ENCODE measurements around the gene HSDL1.

HSDL1 gene

DNA sequence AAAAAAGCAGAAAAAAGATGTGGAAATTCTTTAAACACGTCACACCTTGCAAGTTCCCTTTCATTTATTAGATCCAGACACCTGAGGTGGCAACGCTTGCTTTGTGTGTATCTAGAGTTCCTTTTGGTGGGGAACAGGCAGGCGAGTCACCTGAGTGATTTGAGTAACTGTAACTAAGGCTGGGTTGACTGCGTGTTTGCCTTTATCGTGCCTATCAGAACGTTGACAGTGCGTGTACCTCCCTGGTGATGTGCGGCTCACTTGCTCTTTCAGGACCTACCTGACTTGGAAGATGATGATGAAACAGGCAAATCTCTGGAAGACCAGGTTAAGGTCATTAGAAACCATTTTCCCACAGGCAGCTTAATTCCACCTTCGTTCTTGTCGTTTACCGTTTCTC lies 29.4 kb upstream of the HSDL1 start:
- peaks cover 7% of the 10 kb centered on the region for H3K4me1 ChIP-seq (ENCODE audit: insufficient read depth, low read length)
- TF ChIP-seq EZH2 (IDR thresholded peaks at IDR 0.05; ENCODE audit: borderline replicate concordance, low read depth, low read length, severe bottlenecking), result no peak
- TF ChIP-seq CTCF (IDR thresholded peaks at IDR 0.05; ENCODE audit: borderline replicate concordance, extremely low read depth, low read length, poor library complexity, severe bottlenecking), result no peak
- no peaks in the 10 kb centered on the region for H3K27me3 ChIP-seq (ENCODE audit: insufficient read depth, low read length, poor library complexity)

GRCh38 chr16:84169765-84170310 lies 24.9 kb upstream of the HSDL1 start:
- ATAC-seq (ENCODE audit: insufficient read depth, low read depth) (no peak), DNase-seq (no peak)
- Histone ChIP-seq H4K20me1 (ENCODE audit: insufficient read depth, low read length) (no peaks in the 10 kb centered on the region), H3K79me2 (ENCODE audit: insufficient read depth, low read length) (no peaks in the 10 kb centered on the region), H3K9ac (ENCODE audit: low read depth, low read length) (no peak overlapping the region), H3K4me1 (ENCODE audit: insufficient read depth, low read length) (no peaks in the 10 kb centered on the region), H2AFZ (ENCODE audit: low read depth, low read length) (no peak overlapping the region), H3K27ac (ENCODE audit: low read length) (no peak overlapping the region), H3K36me3 (ENCODE audit: insufficient read depth, low read length) (no peaks in the 10 kb centered on the region), H3K4me2 (ENCODE audit: insufficient read depth, low read length) (no peak overlapping the region), H3K9me3 (ENCODE audit: insufficient read depth, low read length, severe bottlenecking) (no peaks in the 10 kb centered on the region), H3K4me3 (ENCODE audit: low read depth in 1 of 2, low read length in 2 of 2) (no peak overlapping the region), H3K27me3 (ENCODE audit: insufficient read depth, low read length, poor library complexity) (peaks cover 2% of the 10 kb centered on the region)
- TF ChIP-seq CTCF (IDR thresholded peaks at IDR 0.05; ENCODE audit: borderline replicate concordance, extremely low read depth, low read length, poor library complexity, severe bottlenecking), result no peak

More for the DNA sequence above, 29.4 kb upstream of the HSDL1 start:
- Histone ChIP-seq H3K4me2 (ENCODE audit: insufficient read depth, low read length) (no peak overlapping the region), H3K36me3 (ENCODE audit: insufficient read depth, low read length) (peaks cover 19% of the 10 kb centered on the region), H3K9ac (ENCODE audit: low read depth, low read length) (no peak overlapping the region), H3K27ac (ENCODE audit: low read length) (no peak overlapping the region), H3K79me2 (ENCODE audit: insufficient read depth, low read length) (no peaks in the 10 kb centered on the region), H4K20me1 (ENCODE audit: insufficient read depth, low read length) (peaks cover 6% of the 10 kb centered on the region; the same call in 1 of the 2 replicates), H2AFZ (ENCODE audit: low read depth, low read length) (no peak overlapping the region), H3K9me3 (ENCODE audit: insufficient read depth, low read length, severe bottlenecking) (no peaks in the 10 kb centered on the region), H3K4me3 (ENCODE audit: low read depth in 1 of 2, low read length in 2 of 2) (no peak overlapping the region)
- DNase-seq (no peak), ATAC-seq (ENCODE audit: insufficient read depth, low read depth) (no peak)

DNA sequence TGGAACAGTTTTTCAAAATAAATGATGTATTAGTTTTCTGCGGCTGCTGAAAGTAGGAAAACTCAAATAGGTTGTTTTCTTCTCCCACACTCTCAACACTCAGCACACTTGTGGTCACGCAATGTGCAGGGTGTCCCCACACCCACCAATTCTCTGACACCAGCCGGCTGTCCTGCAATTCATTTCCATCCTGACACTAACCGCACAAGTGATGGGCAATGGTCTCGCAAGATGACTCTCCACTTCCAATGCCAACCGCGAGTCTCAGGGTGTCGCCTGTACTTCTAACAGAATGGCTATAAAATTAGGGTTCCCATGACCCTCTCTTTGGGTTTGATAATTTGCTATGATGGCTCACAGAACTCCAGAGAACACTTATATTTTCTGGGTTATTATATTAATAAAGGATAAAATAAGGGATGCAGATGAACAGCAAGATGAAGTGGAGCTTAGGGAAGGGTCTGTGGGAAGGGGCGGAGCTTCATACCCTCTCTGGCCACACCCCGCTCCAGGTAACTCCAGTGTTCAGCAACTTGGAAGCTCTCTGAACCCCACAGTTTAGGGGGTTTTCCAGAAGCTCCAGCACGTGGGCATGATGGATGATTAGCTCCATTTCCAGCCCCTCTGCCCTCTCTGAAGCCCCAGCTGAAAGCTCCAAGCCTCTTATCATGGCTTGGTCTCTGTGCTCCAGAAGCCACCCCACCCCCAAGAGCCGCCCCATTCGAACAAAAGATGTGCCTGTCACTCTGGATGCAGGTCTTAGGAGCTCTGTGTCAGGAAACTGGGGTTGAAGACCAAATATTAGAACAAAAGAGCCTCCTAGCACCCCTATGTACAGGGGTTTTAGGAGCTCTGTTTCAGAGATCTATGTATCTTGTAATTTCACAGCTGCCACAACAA lies 22.1 kb upstream of the HSDL1 start:
- no peaks in the 10 kb centered on the region for H3K4me1 ChIP-seq (ENCODE audit: insufficient read depth, low read length)
- ATAC-seq (ENCODE audit: insufficient read depth, low read depth) (no peak), DNase-seq (no peak)
- peaks cover 6% of the 10 kb centered on the region for H3K27me3 ChIP-seq (ENCODE audit: insufficient read depth, low read length, poor library complexity)
- no peaks in the 10 kb centered on the region for H4K20me1 ChIP-seq (ENCODE audit: insufficient read depth, low read length)
- H3K27ac ChIP-seq (ENCODE audit: low read length), result no peak overlapping the region
- no peak overlapping the region for H2AFZ ChIP-seq (ENCODE audit: low read depth, low read length)
- H3K79me2 ChIP-seq (ENCODE audit: insufficient read depth, low read length), result no peaks in the 10 kb centered on the region
- H3K4me3 ChIP-seq (ENCODE audit: low read depth in 1 of 2, low read length in 2 of 2), result no peak overlapping the region
- no peak overlapping the region for H3K9ac ChIP-seq (ENCODE audit: low read depth, low read length)
- TF ChIP-seq CTCF (IDR thresholded peaks at IDR 0.05; ENCODE audit: borderline replicate concordance, extremely low read depth, low read length, poor library complexity, severe bottlenecking), result no peak
- no peak for TF ChIP-seq EZH2 (IDR thresholded peaks at IDR 0.05; ENCODE audit: borderline replicate concordance, low read depth, low read length, severe bottlenecking)
- H3K9me3 ChIP-seq (ENCODE audit: insufficient read depth, low read length, severe bottlenecking), result no peaks in the 10 kb centered on the region
- H3K36me3 ChIP-seq (ENCODE audit: insufficient read depth, low read length), result no peaks in the 10 kb centered on the region
- no peak overlapping the region for H3K4me2 ChIP-seq (ENCODE audit: insufficient read depth, low read length)
